Measurements from ENCODE around the gene PLEKHS1.
A peak's percentile ranks its signal among the peaks of the same experiment; 100 is the strongest.
"Not testable (repeated sequence)": the region's sequence is repeated elsewhere in the genome, so short reads cannot be mapped to it uniquely, and the experiment has no call there.

Gene PLEKHS1

GRCh38 chr10:113819989-113820388, 68.5 kb downstream of the PLEKHS1 start:
- no peak overlapping the region for H3K4me3 ChIP-seq (ENCODE audit: low read depth, low read length)
- no peaks in the 10 kb centered on the region for H3K36me3 ChIP-seq
- no peaks in the 10 kb centered on the region for H3K27me3 ChIP-seq (ENCODE audit: insufficient read depth, low read depth, severe bottlenecking)
- no peaks in the 10 kb centered on the region for H3K9me3 ChIP-seq (ENCODE audit: severe bottlenecking)
- H3K27ac ChIP-seq, result no peak overlapping the region
- TF ChIP-seq CTCF (IDR thresholded peaks at IDR 0.05; ENCODE audit: low read depth, low read length), result no peak
- DNase-seq, result no peak

GRCh38 chr10:113820507-113820906, 69.0 kb downstream of the PLEKHS1 start:
- no peak overlapping the region for H3K4me3 ChIP-seq (ENCODE audit: low read depth, low read length)
- H3K27ac ChIP-seq, result no peak overlapping the region
- H3K36me3 ChIP-seq, result no peaks in the 10 kb centered on the region
- TF ChIP-seq CTCF (IDR thresholded peaks at IDR 0.05; ENCODE audit: low read depth, low read length), result peak; percentile 54; the same call in 1 of the 2 replicates
- peak; percentile 39 for DNase-seq
- H3K27me3 ChIP-seq (ENCODE audit: insufficient read depth, low read depth, severe bottlenecking), result no peaks in the 10 kb centered on the region
- no peaks in the 10 kb centered on the region for H3K9me3 ChIP-seq (ENCODE audit: severe bottlenecking)

GRCh38 chr10:113821306-113821705, 69.8 kb downstream of the PLEKHS1 start:
- not testable (repeated sequence) for H3K27ac ChIP-seq; DNase-seq; H3K36me3 ChIP-seq; H3K27me3 ChIP-seq (ENCODE audit: insufficient read depth, low read depth, severe bottlenecking); H3K4me3 ChIP-seq (ENCODE audit: low read depth, low read length); H3K9me3 ChIP-seq (ENCODE audit: severe bottlenecking)

GRCh38 chr10:113822174-113822573, 70.7 kb downstream of the PLEKHS1 start:
- no peak overlapping the region for H3K27ac ChIP-seq
- no peaks in the 10 kb centered on the region for H3K36me3 ChIP-seq
- TF ChIP-seq CTCF (IDR thresholded peaks at IDR 0.05; ENCODE audit: low read depth, low read length), result no peak
- no peaks in the 10 kb centered on the region for H3K9me3 ChIP-seq (ENCODE audit: severe bottlenecking)
- no peak overlapping the region for H3K4me3 ChIP-seq (ENCODE audit: low read depth, low read length)
- H3K27me3 ChIP-seq (ENCODE audit: insufficient read depth, low read depth, severe bottlenecking), result no peaks in the 10 kb centered on the region
- no peak for DNase-seq

GRCh38 chr10:113823389-113823788, 71.9 kb downstream of the PLEKHS1 start:
- no peaks in the 10 kb centered on the region for H3K9me3 ChIP-seq (ENCODE audit: severe bottlenecking)
- no peak overlapping the region for H3K27ac ChIP-seq
- DNase-seq, result no peak
- H3K4me3 ChIP-seq (ENCODE audit: low read depth, low read length), result no peak overlapping the region
- no peaks in the 10 kb centered on the region for H3K27me3 ChIP-seq (ENCODE audit: insufficient read depth, low read depth, severe bottlenecking)
- TF ChIP-seq CTCF (IDR thresholded peaks at IDR 0.05; ENCODE audit: low read depth, low read length), result no peak
- H3K36me3 ChIP-seq, result no peaks in the 10 kb centered on the region

GRCh38 chr10:113825791-113826190, 74.3 kb downstream of the PLEKHS1 start:
- Histone ChIP-seq H3K27ac (no peak overlapping the region), H3K9me3 (ENCODE audit: severe bottlenecking) (no peaks in the 10 kb centered on the region), H3K27me3 (ENCODE audit: insufficient read depth, low read depth, severe bottlenecking) (no peaks in the 10 kb centered on the region), H3K36me3 (no peaks in the 10 kb centered on the region), H3K4me3 (ENCODE audit: low read depth, low read length) (no peak overlapping the region)
- no peak for TF ChIP-seq CTCF (IDR thresholded peaks at IDR 0.05; ENCODE audit: low read depth, low read length)
- DNase-seq, result no peak

GRCh38 chr10:113828567-113828966, 77.1 kb downstream of the PLEKHS1 start:
- not testable (repeated sequence) for H3K27ac ChIP-seq; H3K36me3 ChIP-seq; DNase-seq; H3K4me3 ChIP-seq (ENCODE audit: low read depth, low read length); H3K9me3 ChIP-seq (ENCODE audit: severe bottlenecking); H3K27me3 ChIP-seq (ENCODE audit: insufficient read depth, low read depth, severe bottlenecking)

All from WERI-Rb-1 (cell line).